NCI-H510A (cell line): Measurements from ENCODE around the gene CDHR2.

ENCODE experiments used
- DNase-seq: peaks from one replicate; lab custom pipeline; 2025; lab: John Stamatoyannopoulos, UW

The CDHR2 gene

GRCh38 chr5:176548967-176549444 lies at the start of gene CDHR2:
Gene CDHR2 (plus strand): TSS chr5:176549342. CDS start chr5:176565353, 16,011 bp downstream.
- DNase-seq = no peak

- no peak for DNase-seq
Measured at GRCh38 chr5:176500511-176500910, 48.6 kb upstream of the CDHR2 start.

GRCh38 chr5:176501333-176501732 lies 47.8 kb upstream of the CDHR2 start:
- DNase-seq = no peak

GRCh38 chr5:176503496-176503895 lies 45.6 kb upstream of the CDHR2 start:
- no peak for DNase-seq

GRCh38 chr5:176507911-176508310 lies 41.2 kb upstream of the CDHR2 start:
- DNase-seq = no peak

GRCh38 chr5:176508603-176509002 lies 40.5 kb upstream of the CDHR2 start:
- DNase-seq = no peak

GRCh38 chr5:176513788-176514187 lies 35.4 kb upstream of the CDHR2 start:
- no peak for DNase-seq

GRCh38 chr5:176514244-176514950 lies 34.7 kb upstream of the CDHR2 start:
- no peak for DNase-seq

GRCh38 chr5:176515396-176515795 lies 33.7 kb upstream of the CDHR2 start:
- DNase-seq = no peak

GRCh38 chr5:176517053-176517661 lies 32.0 kb upstream of the CDHR2 start:
- DNase-seq = no peak

GRCh38 chr5:176519810-176520720 lies 29.1 kb upstream of the CDHR2 start:
- DNase-seq = no peak

- no peak for DNase-seq
Measured at GRCh38 chr5:176521286-176521685, 27.9 kb upstream of the CDHR2 start.

GRCh38 chr5:176521699-176522263 lies 27.4 kb upstream of the CDHR2 start:
- DNase-seq = no peak

- no peak for DNase-seq
Measured at GRCh38 chr5:176524138-176524537, 25.0 kb upstream of the CDHR2 start.

- no peak for DNase-seq
Measured at GRCh38 chr5:176524987-176525386, 24.2 kb upstream of the CDHR2 start.

GRCh38 chr5:176525677-176526076 lies 23.5 kb upstream of the CDHR2 start:
- DNase-seq = no peak

- DNase-seq = no peak
Measured at GRCh38 chr5:176526462-176526861, 22.7 kb upstream of the CDHR2 start.

- DNase-seq = no peak
Measured at GRCh38 chr5:176527246-176528222, 21.6 kb upstream of the CDHR2 start.

- DNase-seq = no peak
Measured at GRCh38 chr5:176528301-176528700, 20.8 kb upstream of the CDHR2 start.

GRCh38 chr5:176528761-176529115 lies 20.4 kb upstream of the CDHR2 start:
- DNase-seq = no peak

GRCh38 chr5:176529116-176529740 lies 19.9 kb upstream of the CDHR2 start:
- DNase-seq = no peak
